Astrocyte of the spinal cord (primary cell): ENCODE measurements around the gene NUP188.

Experiments used
- DNase-seq: peaks from one replicate; pipeline ENCODE4 v3.0.0; 2011; ENCODE audit warnings: low read depth, low spot score
- H3K4me3 ChIP-seq: 2 replicates; pipeline ENCODE4 v1.5.1; 2011; ENCODE audit warnings: low read depth, mild to moderate bottlenecking, low read length, moderate library complexity
- in situ Hi-C: cut with HindIII; loops from 2 replicates; pipeline ENCODE4 v1.10.0; 2017; ENCODE audit warnings: low sequenced_read_pairs
- TF ChIP-seq, protein P1 (sequence below): IDR thresholded peaks from 2 replicates; pipeline ENCODE4 v1.5.1; 2012; ENCODE audit warnings: low read depth, mild to moderate bottlenecking, low read length, inconsistent platforms

NUP188 gene

DNA sequence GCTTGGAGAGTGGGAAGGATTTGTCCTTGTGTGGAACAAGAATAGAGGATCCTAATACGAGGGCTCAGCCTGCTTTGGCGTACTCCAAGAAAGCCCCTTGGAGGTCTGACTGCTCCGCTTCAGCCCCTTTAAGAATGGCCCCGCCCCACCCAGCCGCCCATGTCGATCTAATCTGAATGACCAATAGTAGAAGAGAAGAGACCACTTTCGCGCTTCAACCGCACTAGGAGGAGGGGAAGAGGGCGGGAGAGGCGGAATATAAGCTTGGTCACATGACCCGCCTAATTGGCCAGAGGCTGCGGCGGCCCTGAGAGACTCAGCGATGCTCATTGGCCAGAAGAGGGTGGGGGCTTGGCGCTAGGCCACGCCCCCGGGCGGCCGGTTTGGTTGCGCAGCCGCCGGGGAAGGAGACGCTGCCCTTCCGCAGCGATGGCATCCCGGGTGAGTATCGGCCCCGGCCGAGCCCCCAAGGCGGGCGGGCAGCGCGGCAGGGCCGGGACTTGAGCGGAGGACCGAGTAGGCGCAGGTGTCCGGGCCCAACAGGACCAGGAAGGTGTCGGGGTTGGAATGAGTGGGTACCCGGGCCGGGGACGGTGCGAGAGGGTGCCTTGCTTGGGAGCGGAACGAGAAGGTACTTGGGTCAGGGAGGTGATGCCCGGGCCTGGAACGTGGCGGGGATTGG, 88.9 kb downstream of the NUP188 start, which contains the start of gene MIGA2:
MIGA2 (plus strand) TSS at position 386 of the 682 bp plus-strand sequence. CDS start 3,969 bp downstream, outside the sequence.
- in situ Hi-C loops = no loop called here
- H3K4me3 ChIP-seq = peak within 1 kb of the TSS; percentile 98
- peak; percentile 99 for DNase-seq
- TF ChIP-seq, protein P1, sequence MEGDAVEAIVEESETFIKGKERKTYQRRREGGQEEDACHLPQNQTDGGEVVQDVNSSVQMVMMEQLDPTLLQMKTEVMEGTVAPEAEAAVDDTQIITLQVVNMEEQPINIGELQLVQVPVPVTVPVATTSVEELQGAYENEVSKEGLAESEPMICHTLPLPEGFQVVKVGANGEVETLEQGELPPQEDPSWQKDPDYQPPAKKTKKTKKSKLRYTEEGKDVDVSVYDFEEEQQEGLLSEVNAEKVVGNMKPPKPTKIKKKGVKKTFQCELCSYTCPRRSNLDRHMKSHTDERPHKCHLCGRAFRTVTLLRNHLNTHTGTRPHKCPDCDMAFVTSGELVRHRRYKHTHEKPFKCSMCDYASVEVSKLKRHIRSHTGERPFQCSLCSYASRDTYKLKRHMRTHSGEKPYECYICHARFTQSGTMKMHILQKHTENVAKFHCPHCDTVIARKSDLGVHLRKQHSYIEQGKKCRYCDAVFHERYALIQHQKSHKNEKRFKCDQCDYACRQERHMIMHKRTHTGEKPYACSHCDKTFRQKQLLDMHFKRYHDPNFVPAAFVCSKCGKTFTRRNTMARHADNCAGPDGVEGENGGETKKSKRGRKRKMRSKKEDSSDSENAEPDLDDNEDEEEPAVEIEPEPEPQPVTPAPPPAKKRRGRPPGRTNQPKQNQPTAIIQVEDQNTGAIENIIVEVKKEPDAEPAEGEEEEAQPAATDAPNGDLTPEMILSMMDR = no peak

DNA sequence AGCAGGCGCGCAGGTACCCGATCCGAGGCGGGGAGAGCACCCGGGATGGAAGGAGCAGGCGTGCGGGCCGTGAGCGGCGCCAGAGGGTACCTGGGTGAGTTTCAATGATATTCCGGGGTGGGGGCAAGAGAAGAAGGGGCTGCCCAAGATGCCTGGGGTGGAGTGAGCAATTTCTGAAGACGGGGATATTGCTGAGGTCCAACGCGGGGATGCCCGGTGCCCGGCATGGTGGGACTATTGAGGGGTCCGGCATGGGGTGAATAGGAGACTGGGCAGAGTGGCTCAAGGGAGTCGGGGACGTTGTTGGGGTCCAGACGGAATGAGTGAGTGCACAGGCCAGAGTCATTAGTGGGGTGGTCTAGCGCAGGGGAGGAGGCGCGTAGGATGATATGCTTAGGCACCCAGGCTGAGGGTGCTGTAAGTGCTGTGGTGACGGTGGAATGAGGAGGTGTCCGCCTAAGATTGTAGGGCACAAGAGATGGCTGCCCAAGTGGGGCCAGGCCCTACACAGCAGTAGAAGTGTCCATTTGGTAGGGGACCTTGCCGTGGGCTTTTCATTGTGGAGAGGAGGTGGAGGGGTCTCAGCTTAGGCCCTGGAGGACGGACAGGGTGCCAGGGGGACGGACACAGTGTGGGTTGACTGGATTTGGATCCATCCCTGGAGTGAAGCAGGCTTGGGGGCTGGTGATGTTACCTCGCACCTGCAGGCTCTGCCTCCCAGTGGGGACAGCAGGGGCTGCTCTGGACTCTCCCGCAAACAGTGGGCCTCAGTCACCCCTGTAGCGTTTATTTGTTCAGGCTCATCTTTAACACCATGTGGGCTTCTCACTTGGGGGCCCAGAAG, 89.6 kb downstream of the NUP188 start:
- H3K4me3 ChIP-seq = peak overlapping the region; percentile 98
- in situ Hi-C loops = no loop called here
- no peak for DNase-seq
- TF ChIP-seq, protein P1 = no peak

- in situ Hi-C loops = no loop called here
- H3K4me3 ChIP-seq = no peak overlapping the region
- TF ChIP-seq, protein P1 = no peak
- DNase-seq = no peak
Observed at GRCh38 chr9:129037767-129038098, 90.2 kb downstream of the NUP188 start.

DNA sequence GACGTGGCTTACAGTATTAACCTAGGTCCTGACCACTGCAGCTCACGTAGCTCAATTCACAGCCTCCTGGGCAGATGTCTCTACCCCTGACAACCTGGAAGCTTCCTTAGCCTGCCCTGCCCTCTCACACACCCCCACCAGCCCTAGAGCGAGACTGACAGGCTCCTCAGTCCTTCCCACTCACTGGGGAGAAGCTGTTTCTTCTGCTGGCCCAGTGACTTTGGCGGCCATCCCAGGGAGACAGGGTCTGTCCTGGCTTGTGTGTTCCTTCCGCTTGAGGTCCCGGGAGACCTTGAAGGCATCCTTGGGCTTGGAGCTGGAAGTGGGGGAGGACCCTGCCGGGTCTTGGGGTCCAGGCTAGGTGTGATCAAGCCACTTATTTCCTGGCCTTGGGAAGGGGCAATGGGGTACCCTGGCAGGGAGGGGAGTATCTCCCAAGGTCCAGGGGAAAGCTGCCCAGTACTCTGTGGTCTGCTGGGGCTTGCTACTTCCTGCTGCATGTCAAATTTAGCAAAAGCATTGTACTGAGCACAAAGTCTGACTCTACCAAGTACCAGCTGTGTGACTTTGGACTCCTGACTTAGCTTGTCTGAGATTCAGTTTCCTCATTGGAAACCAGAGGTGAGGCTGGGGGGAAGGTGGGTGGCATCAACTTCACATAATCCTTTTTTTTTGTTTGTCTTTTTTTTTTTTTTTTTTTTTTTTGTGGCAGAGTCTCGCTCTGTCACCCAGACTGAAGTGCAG, 90.8 kb downstream of the NUP188 start:
- DNase-seq = no peak
- in situ Hi-C loops = no loop called here
- H3K4me3 ChIP-seq = no peak overlapping the region
- TF ChIP-seq, protein P1 = no peak

GRCh38 chr9:129040113-129040643, 92.7 kb downstream of the NUP188 start:
- TF ChIP-seq, protein P1 = no peak
- no peak overlapping the region for H3K4me3 ChIP-seq
- DNase-seq = no peak
- in situ Hi-C loops = no loop called here

DNA sequence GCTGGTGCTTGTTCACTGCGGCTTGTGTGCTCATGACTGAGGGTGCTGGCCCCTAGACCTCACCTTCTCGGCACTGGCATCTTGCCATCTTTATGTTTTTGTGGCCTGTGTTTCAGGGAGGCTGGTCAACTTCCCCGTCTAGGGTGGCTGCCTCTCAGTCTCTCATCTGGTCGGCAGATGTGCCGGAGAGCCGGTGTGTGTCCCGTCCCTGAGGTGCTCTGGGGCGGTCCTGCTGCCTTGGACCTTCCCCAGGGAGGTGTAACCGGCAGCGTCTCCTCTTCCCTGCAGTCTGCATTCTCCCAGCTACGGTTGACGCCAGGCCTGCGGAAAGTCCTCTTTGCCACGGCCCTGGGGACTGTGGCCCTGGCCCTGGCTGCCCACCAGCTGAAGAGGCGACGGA, 94.5 kb downstream of the NUP188 start:
- TF ChIP-seq, protein P1 = no peak
- DNase-seq = no peak
- no peak overlapping the region for H3K4me3 ChIP-seq
- in situ Hi-C loops = no loop called here
